ENCODE results near the gene MKNK1. TPM values are rescaled to one million over a fixed set of nuclear protein-coding genes. Genes with fewer than 3 reads are reported as not detected.

The MKNK1 gene
- polyA plus RNA-seq, 1 donor from 2014 or later, result 20.8 TPM

- H3K4me1 Mint-ChIP-seq, result peaks cover 0 to 5% (median 0%) of the 10 kb centered on the region in 3 donors
- H3K4me3 Mint-ChIP-seq, result no peak overlapping the region
- H3K27ac Mint-ChIP-seq, result no peak overlapping the region
- H3K27me3 Mint-ChIP-seq, result peaks cover 15% of the 10 kb centered on the region
- no peaks in the 10 kb centered on the region for H3K36me3 Mint-ChIP-seq
- peaks cover 0 to 2% (median 0%) of the 10 kb centered on the region in 3 donors for H3K9me3 Mint-ChIP-seq
Observed at GRCh38 chr1:46552357-46553237, 51.5 kb downstream of the MKNK1 start.

- H3K4me1 Mint-ChIP-seq, result peaks cover 0 to 5% (median 1%) of the 10 kb centered on the region in 3 donors
- no peak within 1 kb of the TSS for H3K27ac Mint-ChIP-seq
- no peaks in the 10 kb centered on the region for H3K36me3 Mint-ChIP-seq
- no peak within 1 kb of the TSS for H3K4me3 Mint-ChIP-seq
- peaks cover 0 to 2% (median 0%) of the 10 kb centered on the region in 3 donors for H3K9me3 Mint-ChIP-seq
- H3K27me3 Mint-ChIP-seq, result peaks cover 18% of the 10 kb centered on the region
Observed at GRCh38 chr1:46551597-46552095, 52.4 kb downstream of the MKNK1 start, which contains the start of gene KNCN. Gene KNCN (minus strand): TSS chr1:46551647. CDS start chr1:46551215, 432 bp downstream.

- H3K27ac Mint-ChIP-seq, result no peak overlapping the region
- no peak overlapping the region for H3K4me3 Mint-ChIP-seq
- H3K36me3 Mint-ChIP-seq, result no peaks in the 10 kb centered on the region
- peaks cover 22% of the 10 kb centered on the region for H3K27me3 Mint-ChIP-seq
- H3K9me3 Mint-ChIP-seq, result peaks cover 0 to 2% (median 0%) of the 10 kb centered on the region in 3 donors
- peaks cover 0 to 5% (median 3%) of the 10 kb centered on the region in 3 donors for H3K4me1 Mint-ChIP-seq
Observed at GRCh38 chr1:46550751-46551231, 53.3 kb downstream of the MKNK1 start.

- H3K27me3 Mint-ChIP-seq, result peaks cover 30% of the 10 kb centered on the region
- H3K4me3 Mint-ChIP-seq, result no peak overlapping the region
Observed at GRCh38 chr1:46549697-46550681, 54.1 kb downstream of the MKNK1 start.

GRCh38 chr1:46547481-46548383, 56.3 kb downstream of the MKNK1 start:
- H3K4me1 Mint-ChIP-seq, result peaks cover 0 to 6% (median 4%) of the 10 kb centered on the region in 3 donors
- no peaks in the 10 kb centered on the region for H3K36me3 Mint-ChIP-seq
- no peak overlapping the region for H3K27ac Mint-ChIP-seq
- peaks cover 0 to 2% (median 0%) of the 10 kb centered on the region in 3 donors for H3K9me3 Mint-ChIP-seq
- H3K27me3 Mint-ChIP-seq, result peaks cover 46% of the 10 kb centered on the region
- H3K4me3 Mint-ChIP-seq, result no peak overlapping the region

More at GRCh38 chr1:46549697-46550681, 54.1 kb downstream of the MKNK1 start:
- Mint-ChIP-seq H3K27ac (peak overlapping the region in 2 of 3 donors; percentile 16 to 55), H3K4me1 (peaks cover 0 to 5% (median 3%) of the 10 kb centered on the region in 3 donors), H3K36me3 (no peaks in the 10 kb centered on the region), H3K9me3 (peaks cover 0 to 2% (median 0%) of the 10 kb centered on the region in 3 donors)

DNA sequence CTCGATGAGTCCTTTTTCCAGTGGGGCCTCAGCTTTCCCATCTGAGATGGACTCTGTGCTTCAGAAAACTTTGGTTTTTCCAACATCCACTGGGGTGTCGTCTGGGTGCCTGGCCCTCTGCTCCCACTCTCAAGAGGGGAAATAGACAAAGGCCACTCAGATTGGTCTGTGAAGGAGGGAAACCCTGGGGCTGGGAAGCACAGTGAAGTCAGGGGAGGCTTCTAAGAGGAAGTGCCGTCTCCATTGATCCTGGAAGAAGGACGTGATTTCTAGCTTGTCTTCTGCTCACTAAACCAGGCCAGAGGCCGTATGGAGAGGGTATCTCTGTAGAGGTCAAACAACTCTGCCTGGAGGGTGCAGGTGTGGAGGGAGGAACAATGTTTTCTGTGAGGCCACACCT, 57.9 kb downstream of the MKNK1 start:
- peaks cover 2% of the 10 kb centered on the region for H3K36me3 Mint-ChIP-seq
- H3K9me3 Mint-ChIP-seq, result peaks cover 0 to 2% (median 0%) of the 10 kb centered on the region in 3 donors
- H3K4me1 Mint-ChIP-seq, result peaks cover 0 to 6% (median 4%) of the 10 kb centered on the region in 3 donors
- no peak overlapping the region for H3K4me3 Mint-ChIP-seq
- peak overlapping the region in 1 of 3 donors; percentile 74 for H3K27ac Mint-ChIP-seq
- peaks cover 44% of the 10 kb centered on the region for H3K27me3 Mint-ChIP-seq

DNA sequence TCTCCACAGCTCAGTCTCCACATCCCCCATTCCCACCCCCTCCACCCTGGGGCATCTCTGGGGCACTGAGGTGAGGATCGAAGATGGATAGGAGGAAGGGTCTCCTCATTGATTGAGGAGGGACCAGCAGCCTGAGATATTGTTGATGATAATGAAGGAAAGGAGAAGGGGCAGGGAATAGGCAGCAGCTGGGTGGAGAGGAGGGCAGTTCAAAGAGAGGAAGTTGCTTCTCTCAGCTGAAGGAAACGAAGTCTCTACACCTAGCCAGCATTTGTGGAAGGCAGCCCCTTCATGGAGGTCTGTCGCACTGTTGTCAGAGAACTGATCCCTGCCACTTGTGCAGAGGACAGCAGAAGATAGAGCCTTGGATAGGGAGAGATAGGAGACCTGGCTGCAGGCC, 58.3 kb downstream of the MKNK1 start:
- no peak overlapping the region for H3K4me3 Mint-ChIP-seq
- H3K9me3 Mint-ChIP-seq, result peaks cover 0 to 2% (median 0%) of the 10 kb centered on the region in 3 donors
- H3K36me3 Mint-ChIP-seq, result peaks cover 2% of the 10 kb centered on the region
- H3K27me3 Mint-ChIP-seq, result peaks cover 42% of the 10 kb centered on the region
- H3K4me1 Mint-ChIP-seq, result peaks cover 0 to 6% (median 4%) of the 10 kb centered on the region in 3 donors
- peak overlapping the region in 1 of 3 donors; percentile 74 for H3K27ac Mint-ChIP-seq

- H3K27me3 Mint-ChIP-seq, result peaks cover 41% of the 10 kb centered on the region
- peaks cover 0 to 6% (median 4%) of the 10 kb centered on the region in 3 donors for H3K4me1 Mint-ChIP-seq
- H3K4me3 Mint-ChIP-seq, result peak overlapping the region in 1 of 4 donors; percentile 11
- peaks cover 2% of the 10 kb centered on the region for H3K36me3 Mint-ChIP-seq
- peaks cover 0 to 2% (median 0%) of the 10 kb centered on the region in 3 donors for H3K9me3 Mint-ChIP-seq
- H3K27ac Mint-ChIP-seq, result no peak overlapping the region
Observed at GRCh38 chr1:46544561-46545240, 59.4 kb downstream of the MKNK1 start.

DNA sequence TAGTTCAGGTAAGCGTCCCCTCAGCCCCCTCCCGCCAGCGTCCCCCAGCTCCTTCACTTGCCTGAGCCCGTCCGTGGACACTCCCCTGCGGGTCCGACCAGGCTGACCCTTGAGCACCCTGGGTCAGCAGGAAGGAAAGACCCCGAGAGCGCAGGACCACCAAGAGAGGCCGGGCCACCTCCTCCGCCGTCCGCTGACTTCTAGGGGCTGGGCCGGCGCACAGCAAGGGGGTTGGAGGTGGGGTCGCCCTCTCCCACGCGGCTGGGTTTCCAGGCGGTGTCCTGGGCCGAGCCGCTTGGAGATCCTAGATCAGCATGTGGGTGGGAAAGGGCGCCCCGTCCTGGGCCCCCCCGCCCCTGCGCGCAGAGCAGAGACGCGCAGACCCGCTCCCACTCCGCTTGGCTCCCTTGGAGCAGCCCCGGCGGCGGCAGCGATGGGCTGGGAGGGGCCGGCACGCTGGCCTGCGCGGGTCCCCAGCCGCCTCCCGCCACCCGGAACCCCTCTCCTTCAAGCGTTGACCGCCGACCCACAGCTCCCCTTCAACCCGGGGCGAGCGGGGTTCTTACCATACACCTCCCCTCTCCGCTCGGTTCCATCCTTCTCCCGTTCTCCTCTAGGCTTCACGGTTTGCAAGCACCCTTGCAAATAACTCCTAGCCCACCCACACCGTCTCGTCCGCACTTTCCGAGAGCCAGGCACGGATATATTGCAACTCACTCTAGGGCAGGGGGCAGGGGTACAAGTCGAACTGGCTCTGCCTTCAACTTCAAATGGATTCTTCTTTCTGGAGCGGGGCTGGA, 60.1 kb downstream of the MKNK1 start:
- Mint-ChIP-seq H3K27ac (no peak overlapping the region), H3K36me3 (peaks cover 2% of the 10 kb centered on the region), H3K4me3 (no peak overlapping the region), H3K4me1 (peaks cover 0 to 4% (median 3%) of the 10 kb centered on the region in 3 donors), H3K27me3 (peaks cover 37% of the 10 kb centered on the region), H3K9me3 (no peaks in the 10 kb centered on the region)

GRCh38 chr1:46543382-46543760, 60.7 kb downstream of the MKNK1 start:
- H3K9me3 Mint-ChIP-seq, result no peaks in the 10 kb centered on the region
- H3K4me1 Mint-ChIP-seq, result peaks cover 0 to 4% (median 3%) of the 10 kb centered on the region in 3 donors
- peaks cover 2% of the 10 kb centered on the region for H3K36me3 Mint-ChIP-seq
- peaks cover 37% of the 10 kb centered on the region for H3K27me3 Mint-ChIP-seq
- H3K4me3 Mint-ChIP-seq, result no peak overlapping the region
- H3K27ac Mint-ChIP-seq, result no peak overlapping the region

DNA sequence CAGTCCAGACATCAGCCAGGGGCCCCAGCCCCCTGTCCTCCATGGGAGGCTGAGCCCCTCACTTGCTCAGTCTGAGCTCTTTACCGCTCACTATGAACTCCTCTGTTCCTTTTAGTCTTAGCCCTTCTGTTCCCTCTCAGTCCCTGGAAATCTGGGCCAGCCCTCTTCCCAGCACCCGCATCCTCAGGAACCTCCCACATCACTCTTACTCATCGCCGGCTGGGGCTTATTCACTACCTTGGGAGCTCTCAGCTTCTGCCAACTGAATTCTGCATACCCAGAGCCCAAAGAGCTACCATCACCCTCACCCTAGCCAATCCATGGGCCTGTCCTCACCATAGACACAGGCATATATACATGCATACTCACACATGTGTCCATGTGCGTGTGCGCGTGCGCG, 64.1 kb downstream of the MKNK1 start:
- H3K36me3 Mint-ChIP-seq, result peaks cover 2% of the 10 kb centered on the region
- peaks cover 0 to 6% (median 3%) of the 10 kb centered on the region in 3 donors for H3K9me3 Mint-ChIP-seq
- peaks cover 37% of the 10 kb centered on the region for H3K27me3 Mint-ChIP-seq
- H3K27ac Mint-ChIP-seq, result no peak overlapping the region
- H3K4me3 Mint-ChIP-seq, result no peak overlapping the region
- H3K4me1 Mint-ChIP-seq, result peaks cover 0 to 3% (median 1%) of the 10 kb centered on the region in 3 donors

DNA sequence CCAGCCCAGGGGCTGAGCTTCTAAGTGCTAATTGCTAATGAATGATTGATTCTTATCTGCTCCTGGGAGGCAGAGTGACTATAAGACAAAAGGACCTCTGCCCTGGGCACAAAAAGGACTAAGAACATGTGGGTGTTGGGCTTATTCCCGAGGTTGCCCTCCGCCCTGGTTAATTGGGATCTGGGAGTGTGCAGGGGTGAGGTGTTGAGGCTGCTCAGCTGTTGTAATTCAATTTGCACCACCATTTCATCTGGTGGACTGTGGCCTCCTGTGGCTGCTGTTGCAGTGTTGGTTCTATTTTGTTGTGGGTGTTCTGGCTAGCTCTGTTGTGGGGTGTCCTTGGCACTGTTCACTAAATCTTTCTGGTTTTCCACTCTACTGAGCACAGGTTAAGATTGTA, 65.9 kb downstream of the MKNK1 start:
- Mint-ChIP-seq H3K9me3 (peaks cover 0 to 6% (median 3%) of the 10 kb centered on the region in 3 donors), H3K27me3 (peaks cover 28% of the 10 kb centered on the region), H3K27ac (peak overlapping the region in 1 of 3 donors; percentile 3), H3K4me1 (peaks cover 0 to 4% (median 1%) of the 10 kb centered on the region in 3 donors), H3K36me3 (peaks cover 3% of the 10 kb centered on the region), H3K4me3 (peak overlapping the region in 1 of 4 donors; percentile 1)

Measured in IgD-negative memory B cell (primary cell).